ENCODE data around the gene LDAH.

LDAH gene

DNA sequence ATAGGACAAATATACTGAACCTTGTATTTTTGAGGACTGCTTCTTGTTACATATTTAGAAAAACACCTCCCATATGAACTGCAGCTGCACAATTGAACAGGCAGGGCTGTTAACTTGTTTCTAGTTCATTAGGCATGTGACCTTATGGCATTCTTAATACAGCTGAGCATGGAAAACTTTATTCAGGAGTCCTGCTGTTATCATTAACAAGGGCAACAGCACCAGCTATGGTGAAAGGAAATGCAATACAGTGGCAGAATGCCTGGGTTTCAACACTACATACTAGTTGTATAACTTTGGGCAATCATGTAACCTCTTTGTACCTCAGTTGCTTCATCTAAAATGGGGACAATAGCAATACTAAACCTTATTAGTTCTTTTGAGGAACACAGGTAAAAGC is 84.1 kb downstream of the LDAH start:
- Histone ChIP-seq H3K9ac (ENCODE audit: low read depth, low read length, poor library complexity) (no peak overlapping the region), H2AFZ (ENCODE audit: low read length) (no peak overlapping the region)

DNA sequence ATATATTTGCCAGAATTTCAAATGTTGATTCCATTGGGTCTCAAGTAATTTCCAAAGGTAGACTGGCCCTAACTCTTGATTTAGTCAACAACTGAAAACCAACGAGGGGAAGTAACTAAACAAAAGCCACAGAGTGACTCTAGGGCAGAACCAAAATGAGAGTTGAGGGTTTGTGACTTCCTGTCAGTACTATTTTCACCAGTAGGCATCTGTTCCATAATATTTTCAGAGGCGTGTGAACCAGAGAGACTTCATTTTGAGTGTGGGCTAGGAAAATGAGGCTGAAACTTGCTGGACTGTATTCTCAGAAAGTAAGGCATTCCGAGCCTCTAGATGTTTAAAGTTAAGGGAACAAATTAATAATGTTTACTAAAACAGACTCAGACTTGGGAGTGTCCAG is 85.4 kb downstream of the LDAH start:
- Histone ChIP-seq H2BK12ac (ENCODE audit: low read length) (no peak overlapping the region), H3K9me3 (replicated peaks in 1 of 2; ENCODE audit: control insufficient read depth in 2 of 2, insufficient read depth in 1 of 2, low read depth in 1 of 2, low read length in 2 of 2) (no peaks in the 10 kb centered on the region), H3K23ac (ENCODE audit: low read depth, low read length, poor library complexity) (no peak overlapping the region), H2BK120ac (ENCODE audit: low read depth, low read length) (no peak overlapping the region), H3K4me1 (ENCODE audit: control insufficient read depth in 2 of 2, insufficient read depth in 1 of 2, low read depth in 1 of 2, low read length in 2 of 2) (no peaks in the 10 kb centered on the region), H3K27me3 (ENCODE audit: control insufficient read depth in 3 of 3, insufficient read depth in 3 of 3, low read depth in 1 of 3, low read length in 3 of 3) (no peaks in the 10 kb centered on the region), H2AFZ (ENCODE audit: low read length) (no peak overlapping the region), H3K4ac (ENCODE audit: low read length) (no peak overlapping the region), H4K91ac (ENCODE audit: low read depth, low read length, poor library complexity) (no peak overlapping the region), H3K14ac (ENCODE audit: low read length) (no peak overlapping the region), H3K4me3 (ENCODE audit: low read length in 2 of 2) (no peak overlapping the region), H3K36me3 (replicated peaks in 1 of 2; ENCODE audit: control insufficient read depth in 2 of 2, insufficient read depth in 2 of 2, low read length in 2 of 2) (peaks cover 0 to 63% of the 10 kb centered on the region in 2 donors), H3K18ac (ENCODE audit: low read length) (no peak overlapping the region), H2BK15ac (ENCODE audit: low read length) (no peak overlapping the region), H3K9ac (ENCODE audit: low read depth, low read length, poor library complexity) (no peak overlapping the region), H4K8ac (ENCODE audit: low read depth, low read length) (no peak overlapping the region), H2BK5ac (ENCODE audit: low read length) (no peak overlapping the region), H3K4me2 (ENCODE audit: insufficient read depth, low read length, poor library complexity, severe bottlenecking) (no peak overlapping the region), H3K79me1 (ENCODE audit: low read depth, low read length) (no peaks in the 10 kb centered on the region), H3K27ac (replicated peaks; ENCODE audit: low read length) (no peak overlapping the region), H2AK5ac (ENCODE audit: low read depth, low read length) (no peak overlapping the region)
- no CpG with 5 or more reads among the region's 3 CpGs for WGBS, 2 donors (ENCODE audit: extremely low coverage in 2 of 2, insufficient read length in 2 of 2, insufficient replicate concordance in 1 of 2)
- no peak for DNase-seq (ENCODE audit: low spot score)

More for the DNA sequence above, 84.1 kb downstream of the LDAH start:
- H3K18ac ChIP-seq (ENCODE audit: low read length), result no peak overlapping the region
- no peak overlapping the region for H3K14ac ChIP-seq (ENCODE audit: low read length)
- no peak overlapping the region for H3K27ac ChIP-seq (replicated peaks; ENCODE audit: low read length)
- no peak overlapping the region for H3K4me2 ChIP-seq (ENCODE audit: insufficient read depth, low read length, poor library complexity, severe bottlenecking)
- no peaks in the 10 kb centered on the region for H3K4me1 ChIP-seq (ENCODE audit: control insufficient read depth in 2 of 2, insufficient read depth in 1 of 2, low read depth in 1 of 2, low read length in 2 of 2)
- H3K4ac ChIP-seq (ENCODE audit: low read length), result no peak overlapping the region
- H4K8ac ChIP-seq (ENCODE audit: low read depth, low read length), result no peak overlapping the region
- no peak overlapping the region for H2AK5ac ChIP-seq (ENCODE audit: low read depth, low read length)
- DNase-seq (ENCODE audit: low spot score), result no peak
- no peaks in the 10 kb centered on the region for H3K79me1 ChIP-seq (ENCODE audit: low read depth, low read length)
- H2BK12ac ChIP-seq (ENCODE audit: low read length), result no peak overlapping the region
- no peak overlapping the region for H2BK5ac ChIP-seq (ENCODE audit: low read length)
- H3K36me3 ChIP-seq (replicated peaks in 1 of 2; ENCODE audit: control insufficient read depth in 2 of 2, insufficient read depth in 2 of 2, low read length in 2 of 2), result peaks cover 0 to 56% of the 10 kb centered on the region in 2 donors
- H2BK120ac ChIP-seq (ENCODE audit: low read depth, low read length), result no peak overlapping the region
- H3K23ac ChIP-seq (ENCODE audit: low read depth, low read length, poor library complexity), result no peak overlapping the region
- no peak overlapping the region for H3K4me3 ChIP-seq (ENCODE audit: low read length in 2 of 2)
- H3K9me3 ChIP-seq (replicated peaks in 1 of 2; ENCODE audit: control insufficient read depth in 2 of 2, insufficient read depth in 1 of 2, low read depth in 1 of 2, low read length in 2 of 2), result no peaks in the 10 kb centered on the region
- H2BK15ac ChIP-seq (ENCODE audit: low read length), result no peak overlapping the region
- H4K91ac ChIP-seq (ENCODE audit: low read depth, low read length, poor library complexity), result no peak overlapping the region
- H3K27me3 ChIP-seq (ENCODE audit: control insufficient read depth in 3 of 3, insufficient read depth in 3 of 3, low read depth in 1 of 3, low read length in 3 of 3), result no peaks in the 10 kb centered on the region

DNA sequence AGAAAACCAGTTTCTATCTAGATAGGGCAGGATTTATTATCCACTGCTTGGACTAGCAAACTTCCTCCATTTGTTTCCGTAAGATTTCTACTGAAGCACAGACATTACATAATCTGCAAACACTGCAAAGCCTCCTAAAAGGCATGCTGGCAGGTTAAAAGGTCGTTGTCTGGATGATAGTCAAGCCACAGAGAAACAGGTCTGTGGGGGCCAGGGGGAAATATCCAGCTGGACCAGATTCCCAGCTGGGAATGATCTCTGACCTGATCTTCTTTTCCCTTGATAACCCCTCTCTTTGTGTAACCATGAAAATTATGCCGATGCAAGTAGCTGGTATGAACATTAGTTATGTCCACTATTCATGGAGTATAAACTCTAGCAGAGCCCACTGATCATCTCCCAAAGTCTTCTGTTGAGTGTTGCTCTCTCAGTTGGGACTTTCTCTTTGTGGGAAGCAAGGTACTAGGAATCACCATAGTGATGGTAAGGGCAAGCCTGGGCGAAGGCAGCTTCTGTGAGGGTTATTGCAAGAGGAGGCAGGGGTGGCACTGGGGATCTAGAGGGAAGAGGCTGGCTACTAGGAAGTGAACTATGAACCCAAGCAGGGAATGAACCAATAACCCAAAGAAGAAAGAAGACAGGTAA is 94.7 kb downstream of the LDAH start:
- Histone ChIP-seq H3K9ac (ENCODE audit: low read depth, low read length, poor library complexity) (no peak overlapping the region), H3K79me1 (ENCODE audit: low read depth, low read length) (no peaks in the 10 kb centered on the region), H3K27me3 (ENCODE audit: control insufficient read depth in 3 of 3, insufficient read depth in 3 of 3, low read depth in 1 of 3, low read length in 3 of 3) (no peaks in the 10 kb centered on the region), H3K18ac (ENCODE audit: low read length) (no peak overlapping the region), H3K23ac (ENCODE audit: low read depth, low read length, poor library complexity) (no peak overlapping the region), H3K4me1 (ENCODE audit: control insufficient read depth in 2 of 2, insufficient read depth in 1 of 2, low read depth in 1 of 2, low read length in 2 of 2) (peaks cover 6 to 14% of the 10 kb centered on the region in 2 donors), H2AFZ (ENCODE audit: low read length) (no peak overlapping the region), H2BK5ac (ENCODE audit: low read length) (no peak overlapping the region), H3K27ac (replicated peaks; ENCODE audit: low read length) (no peak overlapping the region), H2BK15ac (ENCODE audit: low read length) (no peak overlapping the region), H3K36me3 (replicated peaks in 1 of 2; ENCODE audit: control insufficient read depth in 2 of 2, insufficient read depth in 2 of 2, low read length in 2 of 2) (peaks cover 1 to 57% of the 10 kb centered on the region in 2 donors), H4K8ac (ENCODE audit: low read depth, low read length) (no peak overlapping the region), H2BK12ac (ENCODE audit: low read length) (no peak overlapping the region), H2AK5ac (ENCODE audit: low read depth, low read length) (no peak overlapping the region), H3K14ac (ENCODE audit: low read length) (no peak overlapping the region), H3K4me3 (ENCODE audit: low read length in 2 of 2) (no peak overlapping the region), H2BK120ac (ENCODE audit: low read depth, low read length) (no peak overlapping the region), H3K4me2 (ENCODE audit: insufficient read depth, low read length, poor library complexity, severe bottlenecking) (no peak overlapping the region), H3K9me3 (replicated peaks in 1 of 2; ENCODE audit: control insufficient read depth in 2 of 2, insufficient read depth in 1 of 2, low read depth in 1 of 2, low read length in 2 of 2) (peaks cover 0 to 2% of the 10 kb centered on the region in 2 donors), H4K91ac (ENCODE audit: low read depth, low read length, poor library complexity) (no peak overlapping the region), H3K4ac (ENCODE audit: low read length) (no peak overlapping the region)
- DNase-seq (ENCODE audit: low spot score), result peak; percentile 14
- no CpG with 5 or more reads among the region's 4 CpGs for WGBS, 2 donors (ENCODE audit: extremely low coverage in 2 of 2, insufficient read length in 2 of 2, insufficient replicate concordance in 1 of 2)

DNA sequence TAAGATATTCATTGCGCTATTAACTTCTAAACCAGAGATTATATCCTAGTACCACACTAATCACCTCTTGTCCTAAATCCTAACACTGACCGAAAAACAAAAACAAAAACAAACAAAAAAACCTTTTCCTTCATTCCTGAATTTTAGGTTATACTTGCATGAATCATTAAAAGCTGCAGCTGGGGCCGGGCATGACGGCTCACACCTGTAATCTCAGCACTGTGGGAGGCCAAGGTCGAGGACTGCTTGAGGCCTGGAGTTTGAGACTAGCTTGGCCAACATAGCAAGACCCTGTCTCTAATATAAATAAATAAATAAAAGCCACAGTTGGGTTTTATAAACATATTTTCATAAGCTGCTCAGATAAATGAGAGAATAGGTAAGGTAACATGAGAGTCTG is 96.0 kb downstream of the LDAH start:
- H3K36me3 ChIP-seq (replicated peaks in 1 of 2; ENCODE audit: control insufficient read depth in 2 of 2, insufficient read depth in 2 of 2, low read length in 2 of 2), result peaks cover 1 to 58% of the 10 kb centered on the region in 2 donors
- DNase-seq (ENCODE audit: low spot score), result no peak
- H3K79me1 ChIP-seq (ENCODE audit: low read depth, low read length), result no peaks in the 10 kb centered on the region
- peaks cover 6 to 14% of the 10 kb centered on the region in 2 donors for H3K4me1 ChIP-seq (ENCODE audit: control insufficient read depth in 2 of 2, insufficient read depth in 1 of 2, low read depth in 1 of 2, low read length in 2 of 2)
- H3K4me3 ChIP-seq (ENCODE audit: low read length in 2 of 2), result no peak overlapping the region
- no peak overlapping the region for H3K14ac ChIP-seq (ENCODE audit: low read length)
- H3K4me2 ChIP-seq (ENCODE audit: insufficient read depth, low read length, poor library complexity, severe bottlenecking), result no peak overlapping the region
- no peak overlapping the region for H3K4ac ChIP-seq (ENCODE audit: low read length)
- H3K27me3 ChIP-seq (ENCODE audit: control insufficient read depth in 3 of 3, insufficient read depth in 3 of 3, low read depth in 1 of 3, low read length in 3 of 3), result no peaks in the 10 kb centered on the region
- H2BK12ac ChIP-seq (ENCODE audit: low read length), result no peak overlapping the region
- no peak overlapping the region for H4K8ac ChIP-seq (ENCODE audit: low read depth, low read length)
- no peak overlapping the region for H3K9ac ChIP-seq (ENCODE audit: low read depth, low read length, poor library complexity)
- H3K9me3 ChIP-seq (replicated peaks in 1 of 2; ENCODE audit: control insufficient read depth in 2 of 2, insufficient read depth in 1 of 2, low read depth in 1 of 2, low read length in 2 of 2), result peaks cover 0 to 5% of the 10 kb centered on the region in 2 donors
- no peak overlapping the region for H2AK5ac ChIP-seq (ENCODE audit: low read depth, low read length)
- H2BK15ac ChIP-seq (ENCODE audit: low read length), result no peak overlapping the region
- 100% methylated on average over 1 of the region's 5 CpGs for WGBS, 2 donors (ENCODE audit: extremely low coverage in 2 of 2, insufficient read length in 2 of 2, insufficient replicate concordance in 1 of 2)
- no peak overlapping the region for H3K27ac ChIP-seq (replicated peaks; ENCODE audit: low read length)
- H2AFZ ChIP-seq (ENCODE audit: low read length), result no peak overlapping the region
- H3K23ac ChIP-seq (ENCODE audit: low read depth, low read length, poor library complexity), result no peak overlapping the region
- no peak overlapping the region for H2BK120ac ChIP-seq (ENCODE audit: low read depth, low read length)
- H2BK5ac ChIP-seq (ENCODE audit: low read length), result no peak overlapping the region
- no peak overlapping the region for H3K18ac ChIP-seq (ENCODE audit: low read length)
- H4K91ac ChIP-seq (ENCODE audit: low read depth, low read length, poor library complexity), result no peak overlapping the region
